GM12878 (cell line): ENCODE measurements around the gene RPS6KC1. TPM values are rescaled to one million over a fixed set of nuclear protein-coding genes. Genes with fewer than 3 reads are reported as not detected.

Experiments
- ATAC-seq: fragments of 200-7000 bp; cut with Tn5 transposase; 3 replicates; pipeline ENCODE4 v1.9.1; 2020; ENCODE audit warnings: mild to moderate bottlenecking, moderate library complexity
- BruUV-seq: library from RNA; stranded (reverse); fragments of 400-500 nt; replicated peaks from 2 replicates; lab custom pipeline; 2021; lab: Mats Ljungman, UMichigan
- CTCF ChIA-PET: fragments of 300-600 bp; sonication (Branson Sonifier 250); formaldehyde crosslinking; extraction: SDS; loops from one replicate; lab custom pipeline; 2021; ENCODE audit warnings: inconsistent platforms; lab: Yijun Ruan, JAX
- POLR2A ChIA-PET: fragments of 350-600 bp; formaldehyde crosslinking; extraction: SDS; loops from one replicate; lab custom pipeline; 2021; ENCODE audit warnings: inconsistent platforms; lab: Charles Lee
- RAD21 ChIA-PET: fragments of 300-600 bp; sonication (Branson Sonifier 250); formaldehyde crosslinking; loops from one replicate; lab custom pipeline; 2023; ENCODE audit warnings: antibody characterized with exemption; ENCODE audit not compliant: unreplicated experiment; lab: Charles Lee
- SMC1A ChIA-PET: fragments of 300-600 bp; sonication (Branson Sonifier 250); formaldehyde crosslinking; loops from one replicate; lab custom pipeline; 2023; ENCODE audit not compliant: unreplicated experiment, uncharacterized antibody; lab: Charles Lee
- DNase-seq: peaks from one replicate; pipeline ENCODE4 v3.0.0-alpha.2; 2011; ENCODE audit warnings: low read depth, low spot score
- FAIRE-seq: peaks from 3 replicates; lab custom pipeline; 2011; peaks lifted over from hg19 to GRCh38; lab: Jason Lieb, UNC
- H2AFZ ChIP-seq: 2 replicates; pipeline ENCODE4 v1.6.0; 2011; ENCODE audit warnings: low read depth, low read length, control low read depth; ENCODE audit not compliant: control insufficient read depth
- H3K27ac ChIP-seq: 2 replicates; pipeline ENCODE4 v1.5.1; 2011; ENCODE audit warnings: control low read depth; ENCODE audit not compliant: control insufficient read depth, insufficient read depth
- H3K27me3 ChIP-seq, 2 experiments: replicated peaks in 1 of 2; 2 replicates each; pipeline versions ENCODE4 v1.6.0 to v1.6.1; 2011; ENCODE audit warnings: low read length in 1 of 2; ENCODE audit not compliant: control insufficient read depth in 2 of 2, insufficient read depth in 2 of 2
- H3K36me3 ChIP-seq, 2 experiments: 2 replicates each; pipeline ENCODE4 v1.5.1; 2011; ENCODE audit warnings: low read length in 1 of 2; ENCODE audit not compliant: control insufficient read depth in 2 of 2, insufficient read depth in 2 of 2
- H3K4me1 ChIP-seq: 2 replicates; pipeline ENCODE4 v1.6.1; 2011; ENCODE audit warnings: mild to moderate bottlenecking, low read length, moderate library complexity, mixed read lengths; ENCODE audit not compliant: control insufficient read depth, insufficient read depth
- H3K4me2 ChIP-seq: 2 replicates; pipeline ENCODE4 v1.6.0; 2011; ENCODE audit warnings: control low read depth; ENCODE audit not compliant: control insufficient read depth, insufficient read depth
- H3K4me3 ChIP-seq: fragments of 200-600 bp; sonication (generic); 2 replicates; pipeline ENCODE4 v1.5.1; 2016
- H3K79me2 ChIP-seq: 2 replicates; pipeline ENCODE4 v1.6.0; 2011; ENCODE audit warnings: low read length; ENCODE audit not compliant: control insufficient read depth, insufficient read depth
- H3K9ac ChIP-seq: 2 replicates; pipeline ENCODE4 v1.8.0; 2011; ENCODE audit warnings: low read length, control low read depth, mixed read lengths; ENCODE audit not compliant: control insufficient read depth, insufficient read depth
- H3K9me3 ChIP-seq: replicated peaks from 3 replicates; pipeline ENCODE4 v1.5.1; 2011; ENCODE audit warnings: mild to moderate bottlenecking, low read length; ENCODE audit not compliant: control insufficient read depth, insufficient read depth
- H4K20me1 ChIP-seq: 2 replicates; pipeline ENCODE4 v1.6.0; 2011; ENCODE audit not compliant: control insufficient read depth, insufficient read depth
- CBFB ChIP-seq: IDR thresholded peaks from 2 replicates; pipeline ENCODE4 v1.6.1; 2016; ENCODE audit warnings: antibody characterized with exemption, low read depth
- JUND ChIP-seq: IDR thresholded peaks from 2 replicates; pipeline ENCODE4 v1.6.1; 2012; ENCODE audit warnings: low read depth, mild to moderate bottlenecking, low read length, improper control_type of control experiment, moderate library complexity
- MTA2 ChIP-seq: fragments of 450-650 bp; IDR thresholded peaks from 2 replicates; pipeline ENCODE4 v1.6.1; 2016; ENCODE audit warnings: low read depth, mild to moderate bottlenecking, moderate library complexity
- MYC ChIP-seq: IDR thresholded peaks from 2 replicates; pipeline ENCODE4 v1.6.1; 2011; ENCODE audit warnings: mild to moderate bottlenecking, low read length, moderate library complexity, inconsistent platforms; ENCODE audit not compliant: insufficient read depth, insufficient replicate concordance, insufficient read length, severe bottlenecking
- PRDM15 ChIP-seq: fragments of 450-650 bp; formaldehyde crosslinking; IDR thresholded peaks from 2 replicates; pipeline ENCODE4 v1.4.0; 2020; ENCODE audit warnings: mild to moderate bottlenecking, moderate library complexity
- RFX5 ChIP-seq: IDR thresholded peaks from 2 replicates; pipeline ENCODE4 v1.6.1; 2011; ENCODE audit warnings: low read depth, low read length, improper control_type of control experiment
- SMAD1 ChIP-seq: fragments of 450-650 bp; IDR thresholded peaks from 2 replicates; pipeline ENCODE4 v1.6.1; 2018; ENCODE audit warnings: mild to moderate bottlenecking, low read depth; ENCODE audit not compliant: partially characterized antibody
- SUPT20H ChIP-seq: IDR thresholded peaks from 2 replicates; pipeline ENCODE4 v1.6.1; 2011; ENCODE audit warnings: low read depth, mild to moderate bottlenecking, low read length, moderate library complexity, borderline replicate concordance; ENCODE audit not compliant: control insufficient read depth
- TCF3 ChIP-seq: IDR thresholded peaks from 2 replicates; pipeline ENCODE4 v1.6.1; 2012; ENCODE audit warnings: low read depth, mild to moderate bottlenecking, low read length, borderline replicate concordance; ENCODE audit not compliant: insufficient read depth
- WGBS: methylation state at CpG from one replicate; pipeline ENCODE4 v1.1.6; 2016; ENCODE audit warnings: low lambda C conversion rate; ENCODE audit not compliant: insufficient replicate concordance, insufficient coverage; ENCODE audit errors: missing lambda C conversion rate; 5-methylcytosine and 5-hydroxymethylcytosine counted together
- in situ Hi-C: fragments of 300-500 bp; cut with MboI; formaldehyde crosslinking; loops from 9 replicates; pipeline ENCODE4 v1.14.3; 2018; ENCODE audit warnings: mixed read lengths
- intact Hi-C: fragments of 100-400 bp; cut with micrococcal nuclease; formaldehyde crosslinking; loops from one replicate; pipeline ENCODE4 v1.14.2; 2022; ENCODE audit not compliant: unreplicated experiment
- polyA plus RNA-seq, 11 experiments: library from polyadenylated mRNA; depleted of rRNA in 4 of 11; unstranded in 6 of 11; stranded (reverse) in 5 of 11; fragments of >200 nt; fragmentation: Nextera tagmentation in 4 of 11; fragmentation: Illumina TruSeq in 1 of 11; extraction: Ambion mirVana in 4 of 11; extraction: Trizol in 1 of 11; gene quantifications; 1 replicate in 1 of 11; 2 replicates in 10 of 11; pipeline versions ENCODE4 v1.2.1 to v1.2.3, GENCODE V29; 2011 to 2016; ENCODE audit warnings: inconsistent platforms in 2 of 11, missing spikeins in 2 of 11, low read depth in 1 of 11
- total RNA-seq, 4 experiments: library from RNA; depleted of rRNA in 3 of 4; stranded (reverse); fragments of >200 nt in 3 of 4; fragmentation: Illumina TruSeq in 1 of 4; extraction: Trizol in 1 of 4; gene quantifications; 2 replicates each; pipeline versions ENCODE4 v1.2.1 to v1.2.3, GENCODE V29; 2013 to 2021
- TF ChIP-seq, protein P1 (sequence below): fragments of 450-650 bp; IDR thresholded peaks from 2 replicates; pipeline ENCODE4 v1.6.1; 2016; ENCODE audit warnings: mild to moderate bottlenecking

RPS6KC1 gene
- total and polyA plus RNA-seq, 10 of the 15 experiments (the other 5 are each of a cell fraction or from before 2014, with no cell fraction given), result 2.9 to 17.3 (median 12.2) TPM

DNA sequence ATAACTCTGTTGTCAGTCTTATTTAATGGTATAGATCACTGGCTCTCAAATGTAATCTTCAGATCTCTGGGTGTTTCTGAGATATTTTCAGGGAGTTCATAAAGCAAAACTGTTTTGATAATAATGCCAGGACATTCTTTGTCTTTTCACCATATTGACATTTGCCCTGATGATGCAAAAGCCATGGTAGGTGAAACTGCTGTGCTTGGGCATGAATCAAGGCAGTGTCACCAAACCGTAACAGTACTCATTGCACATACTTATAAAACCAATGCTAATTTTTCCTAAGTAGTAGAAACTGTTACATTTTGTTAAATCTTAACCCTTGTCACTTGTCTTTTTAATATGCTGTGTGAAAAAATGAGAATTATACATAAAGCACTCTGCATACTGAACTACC lies 76.0 kb downstream of the RPS6KC1 start:
- Histone ChIP-seq H3K36me3 (no peaks in the 10 kb centered on the region), H3K79me2 (no peaks in the 10 kb centered on the region), H3K9ac (no peak overlapping the region), H4K20me1 (no peaks in the 10 kb centered on the region), H3K4me2 (no peak overlapping the region), H3K9me3 (no peaks in the 10 kb centered on the region), H3K27ac (no peak overlapping the region), H3K4me1 (no peaks in the 10 kb centered on the region), H3K27me3 (no peaks in the 10 kb centered on the region), H2AFZ (no peak overlapping the region), H3K4me3 (no peak overlapping the region)
- ChIA-PET POLR2A (interaction anchor here (0.6 kb wide), 1 partner anchor 150 kb away, joined by 4 read pairs; no protein-coding TSS in a partner anchor), RAD21 (no interaction called here), SMC1A (no interaction called here), CTCF (interaction anchor here (1.1 kb wide), 1 partner anchor 8 kb away, joined by 3 read pairs; no protein-coding TSS in a partner anchor)
- intact Hi-C loops, result no loop called here
- no peak for TF ChIP-seq PRDM15 (CRISPR knock-in tag)
- no peak for TF ChIP-seq TCF3
- TF ChIP-seq CBFB, result no peak
- no peak for TF ChIP-seq RFX5
- no peak for TF ChIP-seq MYC
- no peak for TF ChIP-seq JUND
- no peak for TF ChIP-seq MTA2
- no peak for TF ChIP-seq SMAD1
- no peak for TF ChIP-seq SUPT20H
- TF ChIP-seq, protein P1, sequence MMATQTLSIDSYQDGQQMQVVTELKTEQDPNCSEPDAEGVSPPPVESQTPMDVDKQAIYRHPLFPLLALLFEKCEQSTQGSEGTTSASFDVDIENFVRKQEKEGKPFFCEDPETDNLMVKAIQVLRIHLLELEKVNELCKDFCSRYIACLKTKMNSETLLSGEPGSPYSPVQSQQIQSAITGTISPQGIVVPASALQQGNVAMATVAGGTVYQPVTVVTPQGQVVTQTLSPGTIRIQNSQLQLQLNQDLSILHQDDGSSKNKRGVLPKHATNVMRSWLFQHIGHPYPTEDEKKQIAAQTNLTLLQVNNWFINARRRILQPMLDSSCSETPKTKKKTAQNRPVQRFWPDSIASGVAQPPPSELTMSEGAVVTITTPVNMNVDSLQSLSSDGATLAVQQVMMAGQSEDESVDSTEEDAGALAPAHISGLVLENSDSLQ, result no peak
- FAIRE-seq (no peak), DNase-seq (no peak), ATAC-seq (no peak)
- BruUV-seq, result no TSS peak
- in situ Hi-C loops, result loop anchor here (10.0 kb wide), 1 partner anchor 998 kb away; no protein-coding TSS in a partner anchor
- 100% methylated on average over 1 of the region's 1 CpG for WGBS
